Midbrain (tissue), 1 donor: ENCODE results near the gene TOMM5.

ENCODE experiments used
- DNase-seq: peaks from one replicate; lab custom pipeline; 2025; lab: John Stamatoyannopoulos, UW

TOMM5 gene

DNA sequence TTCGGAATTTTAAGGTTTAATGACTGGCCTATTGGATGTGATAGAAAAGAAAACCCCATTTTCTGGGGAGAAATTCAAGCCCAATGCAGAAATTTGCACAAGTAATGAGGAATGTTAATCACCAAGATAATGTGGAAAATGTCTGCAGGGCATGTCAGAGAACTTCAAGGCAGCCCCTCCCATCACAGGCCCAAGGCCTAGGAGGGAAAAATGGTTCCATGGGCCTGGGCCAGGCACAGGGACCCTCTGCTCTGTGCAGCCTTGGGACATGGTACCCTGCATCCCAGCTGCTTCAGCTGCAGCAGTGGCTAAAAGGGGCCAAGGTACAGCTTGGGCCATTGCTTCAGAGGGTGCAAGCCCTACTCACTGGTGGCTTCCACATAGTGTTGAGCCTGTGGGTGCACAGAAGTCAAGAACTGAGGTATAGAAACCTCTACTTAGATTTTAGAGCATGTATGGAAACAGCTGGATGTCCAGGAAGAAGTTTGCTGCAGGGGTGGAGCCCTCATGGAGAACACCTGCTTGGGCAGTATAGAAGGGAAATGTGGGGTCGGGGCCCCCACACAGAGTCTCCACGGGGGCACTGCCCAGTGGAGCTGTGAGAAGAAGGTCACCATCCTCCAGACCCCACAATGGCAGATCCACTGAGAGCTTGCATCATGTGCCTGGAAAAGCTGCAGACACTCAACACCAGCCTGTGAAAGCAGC, 28.4 kb downstream of the TOMM5 start:
- no peak for DNase-seq

DNA sequence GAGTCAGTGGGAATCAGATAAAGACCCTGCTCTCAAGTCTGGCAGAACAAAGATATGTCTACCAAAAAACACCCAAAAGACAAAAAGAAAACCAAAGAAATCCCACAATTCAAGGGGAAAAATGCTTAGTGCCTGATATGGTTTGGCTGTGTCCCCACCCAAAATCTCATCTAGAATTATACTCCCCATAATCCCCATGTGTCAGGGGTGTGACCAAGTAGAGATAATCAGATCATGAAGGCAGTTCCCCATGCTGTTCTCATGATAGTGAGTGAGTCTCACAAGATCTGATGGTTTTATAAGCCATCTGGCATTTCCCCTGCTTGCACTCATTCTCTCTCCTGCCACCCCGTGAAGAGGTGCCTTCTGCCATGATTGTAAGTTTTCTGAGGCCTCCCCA, 29.6 kb downstream of the TOMM5 start:
- DNase-seq: no peak

DNA sequence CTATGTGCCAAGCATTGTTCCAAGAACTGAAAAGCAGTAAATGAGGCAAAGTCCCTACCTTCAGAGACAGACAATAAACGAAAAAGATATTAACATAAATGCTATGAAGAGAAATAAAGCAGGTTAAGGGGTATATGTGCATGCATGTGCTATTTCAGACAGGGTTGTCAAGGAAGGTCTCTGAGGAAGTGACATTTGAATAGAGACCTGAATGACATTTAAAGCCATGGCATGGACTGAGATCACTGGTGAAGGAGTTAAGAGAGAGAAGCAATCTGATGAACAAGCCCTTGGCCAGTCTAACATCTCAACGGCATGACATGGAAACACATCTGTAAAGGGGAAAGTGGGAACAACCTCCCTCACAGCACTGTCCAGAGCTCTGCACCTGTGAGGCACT, 30.7 kb downstream of the TOMM5 start:
- DNase-seq: no peak

DNA sequence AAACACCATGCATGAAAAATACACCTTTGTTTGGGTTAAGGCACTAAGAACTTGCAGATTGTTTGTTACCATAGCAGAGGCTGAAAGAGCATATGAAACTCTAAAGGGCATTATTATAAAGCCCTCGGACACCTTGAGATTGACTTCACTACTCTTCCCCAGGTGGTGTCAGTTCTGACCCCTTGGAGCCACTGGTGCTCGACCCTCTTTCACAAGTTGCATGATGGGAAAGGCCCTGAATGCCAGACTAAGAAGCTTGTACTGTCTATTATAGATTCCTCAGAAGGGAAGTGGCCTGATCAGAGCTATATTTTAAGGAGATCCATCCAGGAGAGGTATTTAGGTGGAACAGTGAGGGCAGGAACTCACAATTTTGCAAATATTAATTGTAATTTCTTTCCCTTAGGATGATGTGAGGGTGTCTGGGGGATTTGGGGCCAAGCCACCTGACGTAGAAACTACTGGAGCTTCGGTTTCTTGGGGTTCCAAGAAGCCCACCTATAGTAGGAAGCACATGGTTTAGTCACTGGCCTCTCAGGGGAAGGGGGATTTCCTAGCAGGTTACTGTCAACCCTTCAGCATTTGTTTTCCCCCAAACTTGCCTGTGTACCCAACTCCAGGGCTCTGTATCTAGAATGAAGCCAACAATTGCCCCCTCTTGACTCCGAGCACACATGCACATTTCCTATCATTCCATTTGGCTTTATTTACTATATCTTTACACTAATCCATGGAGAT, 32.4 kb downstream of the TOMM5 start:
- no peak for DNase-seq

- DNase-seq: no peak
Observed at GRCh38 chr9:37559125-37559524, 33.3 kb downstream of the TOMM5 start.

DNA sequence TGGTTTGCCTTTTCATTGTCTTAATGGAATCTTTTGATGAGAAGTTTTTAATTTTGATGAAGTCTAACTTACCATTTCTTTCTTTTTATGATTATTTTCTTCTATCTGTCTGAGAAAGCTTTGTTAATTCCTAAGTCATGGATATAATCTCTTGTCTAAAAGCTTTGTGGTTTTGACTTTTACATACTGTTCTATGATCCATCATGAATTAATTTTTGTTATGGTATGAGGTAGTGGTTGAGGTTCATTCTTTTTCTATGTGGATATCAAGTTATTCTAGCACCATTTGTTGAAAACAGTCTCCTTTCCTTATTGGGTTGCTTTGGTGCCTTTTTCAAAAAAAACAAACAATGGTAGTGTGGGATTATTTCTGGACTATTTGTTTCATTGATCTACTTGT, 36.6 kb downstream of the TOMM5 start:
- DNase-seq: no peak

DNA sequence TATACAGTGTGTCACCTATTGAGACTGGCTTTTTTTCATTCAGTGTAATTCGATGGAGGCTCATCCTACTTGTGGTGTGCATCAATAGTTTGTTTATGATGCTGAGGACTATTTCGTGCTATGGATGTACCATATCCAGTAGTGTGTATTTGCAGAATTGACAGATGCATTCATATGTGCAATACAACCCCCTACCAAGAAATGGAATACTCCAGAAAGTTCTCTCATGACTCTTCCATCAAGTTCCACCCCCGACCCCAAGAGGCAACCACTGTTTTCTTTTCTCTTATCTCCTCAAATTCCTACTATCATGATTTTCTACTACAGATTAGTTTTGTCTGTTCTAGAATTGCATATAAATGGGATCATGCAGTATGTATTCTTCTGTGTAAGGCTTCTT, 38.1 kb downstream of the TOMM5 start:
- DNase-seq: no peak

- DNase-seq: no peak
Observed at GRCh38 chr9:37551888-37552287, 40.5 kb downstream of the TOMM5 start.

DNA sequence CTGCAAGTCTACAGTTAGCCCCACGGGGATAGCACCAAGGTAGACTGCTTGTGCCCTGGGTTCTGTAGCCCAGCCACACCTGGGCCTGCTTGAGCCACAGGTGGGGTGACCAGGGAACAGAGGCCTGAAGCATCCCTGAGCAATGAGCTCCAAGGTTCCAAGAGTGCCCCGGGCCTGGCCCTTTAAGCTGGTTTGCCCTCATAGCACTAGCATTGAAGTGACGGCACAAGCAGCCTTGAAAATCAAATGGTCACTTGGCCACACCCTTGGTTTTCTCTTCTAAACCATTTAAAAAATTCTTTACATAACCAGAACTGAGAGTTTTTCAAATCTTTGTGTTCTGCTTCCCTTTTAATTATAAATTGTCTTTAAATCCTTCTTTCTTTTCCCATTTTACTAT, 40.9 kb downstream of the TOMM5 start:
- DNase-seq: no peak

GRCh38 chr9:37550781-37551180, 41.6 kb downstream of the TOMM5 start:
- no peak for DNase-seq

- no peak for DNase-seq
Observed at GRCh38 chr9:37549527-37549926, 42.9 kb downstream of the TOMM5 start.

DNA sequence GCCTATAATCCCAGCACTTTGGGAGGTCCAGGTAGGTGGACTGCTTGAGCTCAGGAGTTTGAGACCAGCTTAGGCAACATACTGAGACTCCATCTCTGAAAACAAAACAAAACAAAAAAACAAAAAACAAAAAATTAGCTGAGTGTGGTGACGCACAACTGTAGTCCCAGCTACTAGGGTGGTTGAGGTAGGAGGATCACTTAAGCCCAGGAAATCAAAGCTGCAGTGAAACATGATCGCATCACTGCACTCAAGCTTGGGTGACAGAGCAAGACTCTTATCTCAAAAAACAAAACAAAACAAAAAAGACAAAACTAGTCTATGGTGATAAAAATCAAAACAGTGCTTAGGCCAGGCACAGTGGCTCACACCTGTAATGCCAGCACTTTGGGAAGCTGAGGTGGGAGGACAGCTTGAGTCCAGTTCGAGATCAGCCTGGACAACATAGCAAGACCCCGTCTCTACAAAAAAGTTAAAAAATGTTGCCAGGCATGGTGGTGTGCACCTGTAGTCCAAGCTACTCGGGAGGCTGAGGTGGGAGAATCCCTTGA, 45.0 kb downstream of the TOMM5 start:
- DNase-seq: no peak

DNA sequence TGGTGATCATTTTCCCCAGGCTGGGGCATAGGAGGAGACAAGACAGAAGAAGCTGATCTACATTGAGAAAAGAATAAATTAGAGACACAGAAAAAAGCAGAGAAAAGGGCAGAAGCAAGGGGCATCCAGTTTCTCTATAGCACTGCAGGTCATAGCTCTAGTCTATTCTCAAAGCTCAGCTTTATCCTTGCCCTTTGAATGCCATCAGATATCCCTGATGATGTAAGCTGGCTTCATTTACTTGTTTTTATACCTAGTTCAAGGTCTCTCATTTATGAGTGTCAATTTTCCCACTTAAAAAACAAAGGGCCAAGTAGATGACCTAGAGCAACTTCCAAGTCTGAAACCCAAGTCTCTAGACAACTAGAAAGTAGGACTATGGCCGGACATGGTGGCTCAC, 48.9 kb downstream of the TOMM5 start:
- no peak for DNase-seq

DNA sequence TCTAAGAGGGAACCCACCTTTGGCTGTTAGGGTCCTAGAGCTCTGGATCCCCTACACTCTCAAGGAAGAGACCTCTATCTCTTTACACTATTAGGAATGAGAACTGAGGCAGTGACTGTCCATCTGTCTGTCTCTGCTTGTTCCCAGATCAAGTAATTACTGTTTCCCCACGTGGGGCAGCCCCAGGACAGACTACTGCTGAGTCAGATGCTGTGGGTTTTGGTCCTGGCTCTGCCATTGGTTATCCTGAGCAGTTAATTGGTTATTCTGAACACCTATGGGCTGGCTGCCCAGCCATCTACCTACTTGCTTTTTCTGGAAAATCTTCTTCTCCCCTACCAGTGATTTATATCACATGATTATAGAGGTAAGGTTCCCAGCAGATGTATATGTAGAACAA, 49.5 kb downstream of the TOMM5 start:
- DNase-seq: no peak

DNA sequence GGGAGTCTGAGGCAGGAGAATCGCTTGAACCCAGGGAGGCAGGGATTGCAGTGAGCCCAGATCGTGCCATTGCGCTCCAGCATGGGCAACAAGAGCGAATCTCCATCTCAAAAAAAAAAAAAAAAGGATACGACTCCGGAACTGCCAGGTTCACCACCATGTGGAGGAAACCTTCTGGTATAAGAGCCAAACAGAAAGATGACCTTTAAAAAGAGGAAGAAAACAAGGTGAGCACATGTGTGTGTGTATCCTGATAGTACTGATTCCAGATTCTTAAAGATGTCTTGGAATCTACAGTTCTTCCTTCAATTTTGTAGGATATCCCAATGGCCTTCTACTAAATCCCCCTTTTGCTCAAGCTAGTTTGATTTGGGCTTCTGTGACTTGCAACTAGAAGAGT, 49.9 kb downstream of the TOMM5 start:
- no peak for DNase-seq

GRCh38 chr9:37541465-37541864, 50.9 kb downstream of the TOMM5 start:
- no peak for DNase-seq

GRCh38 chr9:37540634-37541033, 51.8 kb downstream of the TOMM5 start:
- peak; percentile 9 for DNase-seq

GRCh38 chr9:37539634-37540033, 52.8 kb downstream of the TOMM5 start:
- DNase-seq: no peak
